ENCODE measurements around the gene MYL12B. TPM values are rescaled to one million over a fixed set of nuclear protein-coding genes. Genes with fewer than 3 reads are reported as not detected.
A peak's percentile ranks its signal among the peaks of the same experiment; 100 is the strongest.
"Not testable (repeated sequence)": the region's sequence is repeated elsewhere in the genome, so short reads cannot be mapped to it uniquely, and the experiment has no call there.

Gene MYL12B
- polyA plus RNA-seq (ENCODE audit: insufficient read length in 12 of 12), result 100 to 1,000 TPM in 11 of 12 donors, not detected in 1; 197 to 337 (median 247) TPM
- long read RNA-seq, donor 1, transcript MYL12B-201 (4 exons, 1,210 nt), result major isoform, 296 of 309 reads
- long read RNA-seq, donor 1, partial matches to known transcripts, result 12 of 309 reads
- long read RNA-seq, donor 1, other reads (novel, unspliced or antisense), result 0 of 309 reads
- long read RNA-seq, donor 2, transcript MYL12B-201 (4 exons, 1,210 nt), result major isoform, 213 of 221 reads
- long read RNA-seq, donor 2, partial matches to known transcripts, result 8 of 221 reads
- long read RNA-seq, donor 2, other reads (novel, unspliced or antisense), result 0 of 221 reads
- long read RNA-seq, donor 3, transcript MYL12B-201 (4 exons, 1,210 nt), result major isoform, 73 of 78 reads
- long read RNA-seq, donor 3, partial matches to known transcripts, result 5 of 78 reads
- long read RNA-seq, donor 3, other reads (novel, unspliced or antisense), result 0 of 78 reads
- long read RNA-seq, donor 4, transcript MYL12B-201 (4 exons, 1,210 nt), result major isoform, 58 of 97 reads
- long read RNA-seq, donor 4, partial matches to known transcripts, result 39 of 97 reads
- long read RNA-seq, donor 4, other reads (novel, unspliced or antisense), result 0 of 97 reads
- long read RNA-seq, donor 5, transcript MYL12B-201 (4 exons, 1,210 nt), result major isoform, 197 of 216 reads
- long read RNA-seq, donor 5, partial matches to known transcripts, result 11 of 216 reads
- long read RNA-seq, donor 5, other reads (novel, unspliced or antisense), result 5 of 216 reads
- long read RNA-seq, donor 6, transcript MYL12B-201 (4 exons, 1,210 nt), result major isoform, 86 of 86 reads
- long read RNA-seq, donor 6, partial matches to known transcripts, result 0 of 86 reads
- long read RNA-seq, donor 6, other reads (novel, unspliced or antisense), result 0 of 86 reads
- long read RNA-seq, donor 7, transcript MYL12B-201 (4 exons, 1,210 nt), result major isoform, 91 of 91 reads
- long read RNA-seq, donor 7, partial matches to known transcripts, result 0 of 91 reads
- long read RNA-seq, donor 7, other reads (novel, unspliced or antisense), result 0 of 91 reads
- long read RNA-seq, donor 8, transcript MYL12B-201 (4 exons, 1,210 nt), result major isoform, 166 of 168 reads
- long read RNA-seq, donor 8, partial matches to known transcripts, result 0 of 168 reads
- long read RNA-seq, donor 8, other reads (novel, unspliced or antisense), result 0 of 168 reads
- long read RNA-seq, donor 9, transcript MYL12B-201 (4 exons, 1,210 nt), result major isoform, 128 of 137 reads
- long read RNA-seq, donor 9, partial matches to known transcripts, result 7 of 137 reads
- long read RNA-seq, donor 9, other reads (novel, unspliced or antisense), result 0 of 137 reads
- long read RNA-seq, donor 10, transcript MYL12B-201 (4 exons, 1,210 nt), result major isoform, 135 of 195 reads
- long read RNA-seq, donor 10, partial matches to known transcripts, result 59 of 195 reads
- long read RNA-seq, donor 10, other reads (novel, unspliced or antisense), result 0 of 195 reads
- long read RNA-seq, donor 11, transcript MYL12B-201 (4 exons, 1,210 nt), result major isoform, 211 of 339 reads
- long read RNA-seq, donor 11, partial matches to known transcripts, result 128 of 339 reads
- long read RNA-seq, donor 11, other reads (novel, unspliced or antisense), result 0 of 339 reads

GRCh38 chr18:3261373-3262233 lies at the start of gene MYL12B:
Gene MYL12B, plus strand, starts transcription at chr18:3262133. Its CDS starts 10,766 bp downstream, at chr18:3272899.
- DNase-seq, result peak; percentile 84

- no peak for DNase-seq
Measured at GRCh38 chr18:3212657-3213056, 49.3 kb upstream of the MYL12B start.

GRCh38 chr18:3213300-3214059 lies 48.5 kb upstream of the MYL12B start:
- no peak for DNase-seq

GRCh38 chr18:3214855-3215637 lies 46.9 kb upstream of the MYL12B start:
- DNase-seq, result no peak

GRCh38 chr18:3216987-3217386 lies 44.9 kb upstream of the MYL12B start:
- DNase-seq, result no peak

GRCh38 chr18:3217948-3218647 lies 43.8 kb upstream of the MYL12B start:
- no peak for DNase-seq

- DNase-seq, result no peak
Measured at GRCh38 chr18:3218819-3219218, 43.1 kb upstream of the MYL12B start.

GRCh38 chr18:3219241-3219630 lies 42.7 kb upstream of the MYL12B start:
- DNase-seq, result no peak

- DNase-seq, result no peak
Measured at GRCh38 chr18:3219631-3220335, 42.1 kb upstream of the MYL12B start, which contains the start of gene MYOM1. Gene MYOM1, minus strand, starts transcription at chr18:3219968. Its CDS starts 4,745 bp downstream, at chr18:3215223.

- DNase-seq, result not testable (repeated sequence)
Measured at GRCh38 chr18:3220868-3221267, 41.1 kb upstream of the MYL12B start.

- DNase-seq, result no peak
Measured at GRCh38 chr18:3221496-3221895, 40.4 kb upstream of the MYL12B start.

GRCh38 chr18:3223356-3223755 lies 38.6 kb upstream of the MYL12B start:
- no peak for DNase-seq

- DNase-seq, result no peak
Measured at GRCh38 chr18:3224223-3224622, 37.7 kb upstream of the MYL12B start.

GRCh38 chr18:3225588-3225987 lies 36.3 kb upstream of the MYL12B start:
- no peak for DNase-seq

GRCh38 chr18:3226048-3226447 lies 35.9 kb upstream of the MYL12B start:
- DNase-seq, result no peak

GRCh38 chr18:3230401-3231334 lies 31.3 kb upstream of the MYL12B start:
- DNase-seq, result no peak
